Smooth muscle cell (in vitro differentiated cells): ENCODE data around the gene PRSS57. TPM values are rescaled to one million over a fixed set of nuclear protein-coding genes. Genes with fewer than 3 reads are reported as not detected.

Experiments used
- DNase-seq: peaks from one replicate; lab custom pipeline; 2025; ENCODE audit not compliant: unreplicated experiment; lab: John Stamatoyannopoulos, UW
- H2AFZ ChIP-seq: fragments of 200-600 bp; sonication (generic); 2 replicates; pipeline ENCODE4 v1.6.0; 2016; ENCODE audit warnings: antibody characterized with exemption, low read depth, mild to moderate bottlenecking
- H3F3A ChIP-seq: fragments of 200-600 bp; sonication (generic); 2 replicates; pipeline ENCODE4 v1.6.0; 2017; ENCODE audit warnings: antibody characterized with exemption, low read depth
- H3K27ac ChIP-seq: fragments of 200-600 bp; sonication (generic); 2 replicates; pipeline ENCODE4 v1.5.1; 2016; ENCODE audit warnings: low read depth, mild to moderate bottlenecking
- H3K27me3 ChIP-seq: fragments of 200-600 bp; sonication (generic); 2 replicates; pipeline ENCODE4 v1.6.1; 2016; ENCODE audit warnings: low read depth, mild to moderate bottlenecking
- H3K36me3 ChIP-seq: fragments of 200-600 bp; sonication (generic); 2 replicates; pipeline ENCODE4 v1.5.1; 2016; ENCODE audit warnings: low read depth
- H3K4me1 ChIP-seq: fragments of 200-600 bp; sonication (generic); 2 replicates; pipeline ENCODE4 v1.5.1; 2016; ENCODE audit warnings: low read depth
- H3K4me2 ChIP-seq: fragments of 200-600 bp; sonication (generic); 2 replicates; pipeline ENCODE4 v1.6.0; 2016; ENCODE audit warnings: mild to moderate bottlenecking
- H3K4me3 ChIP-seq: fragments of 200-600 bp; sonication (generic); 2 replicates; pipeline ENCODE4 v1.5.1; 2016; ENCODE audit warnings: mild to moderate bottlenecking
- H3K79me2 ChIP-seq: fragments of 200-600 bp; sonication (generic); 2 replicates; pipeline ENCODE4 v1.6.0; 2016; ENCODE audit warnings: low read depth, mild to moderate bottlenecking
- H3K9ac ChIP-seq: fragments of 200-600 bp; sonication (generic); 2 replicates; pipeline ENCODE4 v1.6.0; 2016; ENCODE audit warnings: low read depth
- H3K9me3 ChIP-seq: fragments of 200-600 bp; sonication (generic); replicated peaks from 2 replicates; pipeline ENCODE4 v1.5.1; 2016; ENCODE audit warnings: low read depth
- H4K20me1 ChIP-seq: fragments of 200-600 bp; sonication (generic); 2 replicates; pipeline ENCODE4 v1.6.0; 2016; ENCODE audit warnings: low read depth
- WGBS: methylation state at CpG from one replicate; pipeline ENCODE4 v1.1.7; 2016; ENCODE audit warnings: low lambda C conversion rate; 5-methylcytosine and 5-hydroxymethylcytosine counted together
- polyA plus RNA-seq: library from polyadenylated mRNA; unstranded; fragments of >200 nt; fragmentation: Nextera tagmentation; extraction: Ambion mirVana; gene quantifications from 2 replicates; pipeline ENCODE4 v1.2.1, GENCODE V29; 2016
- total RNA-seq: library from RNA; depleted of rRNA; stranded (reverse); fragments of >200 nt; gene quantifications from 2 replicates; pipeline ENCODE4 v1.2.3, GENCODE V29; 2014
- TF ChIP-seq, protein P1 (sequence below): fragments of 200-600 bp; sonication (generic); IDR thresholded peaks from 2 replicates; pipeline ENCODE4 v1.5.1; 2017; ENCODE audit warnings: borderline replicate concordance, mild to moderate bottlenecking, antibody characterized with exemption; ENCODE audit not compliant: insufficient read depth, poor library complexity, severe bottlenecking

PRSS57 gene
- total and polyA plus RNA-seq, 2 experiments from 2014 or later, result not detected

DNA sequence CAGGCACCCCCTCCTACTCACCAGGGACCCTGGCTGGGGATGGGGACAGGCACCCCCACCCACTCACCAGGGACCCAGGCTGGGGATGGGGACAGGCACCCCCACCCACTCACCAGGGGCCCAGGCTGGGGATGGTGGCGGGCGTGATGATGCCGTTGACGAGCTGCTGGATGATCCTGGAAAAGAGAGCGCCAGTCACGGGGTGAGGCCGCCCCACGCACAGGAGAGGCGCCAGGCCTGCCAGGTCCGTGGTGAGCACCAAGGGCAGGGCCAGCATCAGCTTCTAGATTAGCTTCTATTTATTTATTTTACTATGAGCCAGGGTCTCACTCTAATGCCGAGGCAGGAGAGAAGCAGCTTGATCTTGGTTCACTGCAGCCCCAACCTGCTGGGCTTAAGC lies 45.1 kb downstream of the PRSS57 start:
- Histone ChIP-seq H3K27me3 (no peaks in the 10 kb centered on the region), H3K9ac (no peak overlapping the region), H3K27ac (no peak overlapping the region), H4K20me1 (peaks cover 68% of the 10 kb centered on the region), H2AFZ (no peak overlapping the region), H3K4me3 (no peak overlapping the region), H3F3A (no peaks in the 10 kb centered on the region), H3K9me3 (no peaks in the 10 kb centered on the region), H3K79me2 (peaks cover 44% of the 10 kb centered on the region), H3K4me2 (no peak overlapping the region), H3K36me3 (no peaks in the 10 kb centered on the region), H3K4me1 (no peaks in the 10 kb centered on the region)
- TF ChIP-seq, protein P1, sequence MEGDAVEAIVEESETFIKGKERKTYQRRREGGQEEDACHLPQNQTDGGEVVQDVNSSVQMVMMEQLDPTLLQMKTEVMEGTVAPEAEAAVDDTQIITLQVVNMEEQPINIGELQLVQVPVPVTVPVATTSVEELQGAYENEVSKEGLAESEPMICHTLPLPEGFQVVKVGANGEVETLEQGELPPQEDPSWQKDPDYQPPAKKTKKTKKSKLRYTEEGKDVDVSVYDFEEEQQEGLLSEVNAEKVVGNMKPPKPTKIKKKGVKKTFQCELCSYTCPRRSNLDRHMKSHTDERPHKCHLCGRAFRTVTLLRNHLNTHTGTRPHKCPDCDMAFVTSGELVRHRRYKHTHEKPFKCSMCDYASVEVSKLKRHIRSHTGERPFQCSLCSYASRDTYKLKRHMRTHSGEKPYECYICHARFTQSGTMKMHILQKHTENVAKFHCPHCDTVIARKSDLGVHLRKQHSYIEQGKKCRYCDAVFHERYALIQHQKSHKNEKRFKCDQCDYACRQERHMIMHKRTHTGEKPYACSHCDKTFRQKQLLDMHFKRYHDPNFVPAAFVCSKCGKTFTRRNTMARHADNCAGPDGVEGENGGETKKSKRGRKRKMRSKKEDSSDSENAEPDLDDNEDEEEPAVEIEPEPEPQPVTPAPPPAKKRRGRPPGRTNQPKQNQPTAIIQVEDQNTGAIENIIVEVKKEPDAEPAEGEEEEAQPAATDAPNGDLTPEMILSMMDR, result no peak
- DNase-seq, result no peak
- WGBS, result 97% methylated on average over 11 of the region's 11 CpGs

DNA sequence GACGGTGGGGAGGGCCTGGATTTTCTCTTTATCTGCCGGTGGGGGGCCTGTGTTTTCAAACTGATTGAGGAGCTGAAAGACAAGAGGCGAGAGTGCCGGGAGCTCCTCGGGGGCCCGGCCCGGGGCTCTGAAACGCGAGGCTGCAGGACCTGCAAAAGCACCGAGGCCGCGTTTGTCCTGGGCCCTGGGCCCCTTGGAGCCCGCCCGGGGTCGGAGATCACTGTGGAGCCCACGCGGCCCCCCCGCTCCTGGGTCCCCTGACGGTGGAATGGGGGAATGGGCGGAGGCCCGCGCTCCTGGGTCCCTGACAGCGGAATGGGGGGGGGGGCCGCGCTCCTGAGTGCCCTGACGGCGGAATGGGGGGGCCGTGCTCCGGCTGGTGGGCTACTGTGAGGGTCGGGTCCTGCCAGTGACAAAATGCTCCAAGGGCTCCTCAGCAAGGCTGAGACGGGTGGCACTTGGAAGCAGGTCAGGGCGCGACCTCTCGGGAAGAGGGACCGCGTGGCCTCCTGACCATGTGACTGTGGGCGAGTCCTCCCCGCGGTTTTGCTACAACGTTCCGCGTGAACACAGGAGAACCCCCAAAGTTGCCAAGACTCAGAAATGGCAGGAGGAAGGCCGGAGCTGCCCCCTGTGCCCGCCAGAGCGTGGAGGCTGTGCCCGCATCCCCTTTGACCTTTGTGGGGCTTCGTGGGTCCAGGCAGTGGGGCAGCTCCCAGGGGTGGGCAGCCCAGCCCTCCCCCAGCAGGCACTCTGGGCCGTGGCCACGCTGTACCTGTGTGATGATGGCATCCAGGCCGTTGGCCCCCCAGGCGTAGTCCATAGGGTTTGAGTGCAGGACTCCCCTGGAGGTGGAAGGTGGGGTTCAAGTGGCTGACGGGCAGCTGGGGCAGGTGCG lies 46.1 kb downstream of the PRSS57 start:
- Histone ChIP-seq H3K27ac (no peak overlapping the region), H3K27me3 (no peaks in the 10 kb centered on the region), H3K4me2 (no peak overlapping the region), H3K4me3 (no peak overlapping the region), H3F3A (no peaks in the 10 kb centered on the region), H3K9me3 (no peaks in the 10 kb centered on the region), H4K20me1 (peaks cover 58% of the 10 kb centered on the region), H3K36me3 (no peaks in the 10 kb centered on the region), H3K9ac (no peak overlapping the region), H3K79me2 (peaks cover 36% of the 10 kb centered on the region), H2AFZ (no peak overlapping the region), H3K4me1 (no peaks in the 10 kb centered on the region)
- DNase-seq, result no peak
- TF ChIP-seq, protein P1, result no peak
- WGBS, result 96% methylated on average over 44 of the region's 53 CpGs

DNA sequence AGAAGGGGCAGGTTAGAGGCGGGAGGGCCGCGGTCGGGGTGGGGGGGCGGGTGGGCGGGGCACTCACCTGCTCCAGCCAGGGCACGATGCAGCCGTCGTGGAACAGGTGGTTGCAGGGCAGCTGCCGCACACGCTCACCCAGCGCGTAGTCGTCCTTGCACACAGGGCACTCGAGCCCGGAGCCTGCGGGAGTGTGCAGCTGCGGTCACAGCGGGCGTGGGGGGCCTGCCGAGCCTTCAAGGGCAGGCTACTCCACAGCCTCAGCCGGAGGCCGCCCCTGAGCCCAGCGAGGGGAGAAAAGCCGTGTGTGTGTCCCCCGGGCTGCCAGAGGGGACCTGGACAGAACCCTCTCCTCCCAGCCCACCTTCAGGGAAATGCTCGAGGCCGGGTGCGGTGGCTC lies 46.9 kb downstream of the PRSS57 start:
- no peak overlapping the region for H2AFZ ChIP-seq
- TF ChIP-seq, protein P1, result no peak
- H3K4me2 ChIP-seq, result no peak overlapping the region
- peaks cover 27% of the 10 kb centered on the region for H3K79me2 ChIP-seq
- no peaks in the 10 kb centered on the region for H3K27me3 ChIP-seq
- no peak overlapping the region for H3K9ac ChIP-seq
- H4K20me1 ChIP-seq, result peaks cover 50% of the 10 kb centered on the region
- H3K9me3 ChIP-seq, result no peaks in the 10 kb centered on the region
- H3F3A ChIP-seq, result no peaks in the 10 kb centered on the region
- DNase-seq, result no peak
- no peaks in the 10 kb centered on the region for H3K36me3 ChIP-seq
- H3K4me3 ChIP-seq, result no peak overlapping the region
- H3K4me1 ChIP-seq, result no peaks in the 10 kb centered on the region
- H3K27ac ChIP-seq, result no peak overlapping the region
- 100% methylated on average over 11 of the region's 29 CpGs for WGBS
